ENCODE measurements around the gene COPA.
"Not testable (repeated sequence)": the region's sequence is repeated elsewhere in the genome, so short reads cannot be mapped to it uniquely, and the experiment has no call there.

DNA sequence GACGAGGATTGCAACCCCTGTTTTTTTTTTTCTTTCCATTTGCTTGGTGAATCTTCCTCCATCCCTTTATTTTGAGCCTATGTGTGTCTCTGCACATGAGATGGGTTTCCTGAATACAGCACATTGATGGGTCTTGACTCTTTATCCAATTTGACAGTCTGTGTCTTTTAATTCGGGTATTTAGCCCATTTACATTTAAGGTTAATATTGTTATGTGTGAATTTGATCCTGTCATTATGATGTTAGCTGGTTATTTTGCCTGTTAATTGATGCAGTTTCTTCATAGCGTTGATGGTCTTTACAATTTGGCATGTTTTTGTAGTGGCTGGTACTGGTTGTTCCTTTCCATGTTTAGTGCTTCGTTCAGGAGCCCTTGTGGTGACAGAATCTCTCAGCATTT is 45.4 kb upstream of the COPA start:
- TF ChIP-seq POLR2A, CTCF, POLR2AphosphoS5 (IDR thresholded peaks at IDR 0.05): not testable (repeated sequence)
